Muscle of leg (tissue), 11 donors: Measurements from ENCODE around the gene SP5. TPM values are rescaled to one million over a fixed set of nuclear protein-coding genes. Genes with fewer than 3 reads are reported as not detected.
"Not testable (repeated sequence)": the region's sequence is repeated elsewhere in the genome, so short reads cannot be mapped to it uniquely, and the experiment has no call there.

Source experiments
- DNase-seq: peaks from one replicate; pipeline ENCODE4 v3.0.0; 2013
- H3K27ac ChIP-seq: one replicate; pipeline ENCODE4 v1.5.1; 2013; ENCODE audit warnings: mild to moderate bottlenecking, low read length, control low read depth
- H3K27me3 ChIP-seq: one replicate; pipeline ENCODE4 v1.6.1; 2013; ENCODE audit warnings: low read length; ENCODE audit not compliant: control insufficient read depth, insufficient read depth
- H3K36me3 ChIP-seq: one replicate; pipeline ENCODE4 v1.6.1; 2013; ENCODE audit warnings: low read length; ENCODE audit not compliant: control insufficient read depth, insufficient read depth
- H3K4me1 ChIP-seq: one replicate; pipeline ENCODE4 v1.6.1; 2013; ENCODE audit warnings: low read length; ENCODE audit not compliant: control insufficient read depth, insufficient read depth
- H3K4me3 ChIP-seq: one replicate; pipeline ENCODE4 v1.5.1; 2013; ENCODE audit warnings: low read length, control low read depth
- H3K9me3 ChIP-seq: replicated peaks from 2 replicates; pipeline ENCODE4 v1.6.1; 2013; ENCODE audit warnings: low read depth, low read length; ENCODE audit not compliant: control insufficient read depth
- WGBS: methylation state at CpG from one replicate; pipeline ENCODE4 v1.1.5; 2013; ENCODE audit warnings: missing lambda C conversion rate; ENCODE audit not compliant: insufficient coverage; 5-methylcytosine and 5-hydroxymethylcytosine counted together
- polyA plus RNA-seq, 8 donors: library from polyadenylated mRNA; unstranded; fragments of 120-200 nt; gene quantifications; one replicate each; pipeline versions ENCODE4 v1.2.1 to v1.2.3, GENCODE V29; 2013; ENCODE audit warnings: inconsistent platforms in 1 of 8, low replicate concordance in 1 of 8; ENCODE audit not compliant: insufficient read length in 8 of 8, insufficient read depth in 1 of 8
- total RNA-seq: library from RNA; stranded (reverse); fragments of 120-200 nt; gene quantifications from one replicate; pipeline ENCODE4 v1.2.4, GENCODE V29; 2013

Gene SP5
- total and polyA plus RNA-seq, 9 donors: 1.3 to 8.7 (median 3.7) TPM

- Histone ChIP-seq H3K36me3 (no peaks in the 10 kb centered on the region), H3K27ac (no peak overlapping the region), H3K4me1 (peaks cover 40% of the 10 kb centered on the region), H3K9me3 (no peaks in the 10 kb centered on the region), H3K27me3 (peaks cover 64% of the 10 kb centered on the region), H3K4me3 (peak overlapping the region; percentile 5)
- WGBS: under 1% methylated on average over 70 of the region's 74 CpGs
- DNase-seq: peak; percentile 46
Observed at GRCh38 chr2:170716851-170717598, 1.9 kb downstream of the SP5 start.

- Histone ChIP-seq H3K27me3 (peaks cover 58% of the 10 kb centered on the region), H3K9me3 (no peaks in the 10 kb centered on the region), H3K27ac (no peak overlapping the region), H3K4me3 (peak overlapping the region; percentile 5), H3K36me3 (no peaks in the 10 kb centered on the region), H3K4me1 (peaks cover 34% of the 10 kb centered on the region)
- WGBS: 11% methylated on average over 7 of the region's 10 CpGs
- DNase-seq: no peak
Observed at GRCh38 chr2:170717599-170717963, 2.4 kb downstream of the SP5 start.

GRCh38 chr2:170717991-170718589, 3.0 kb downstream of the SP5 start:
- Histone ChIP-seq H3K4me1 (peaks cover 33% of the 10 kb centered on the region), H3K27me3 (peaks cover 53% of the 10 kb centered on the region), H3K4me3 (no peak overlapping the region), H3K36me3 (no peaks in the 10 kb centered on the region), H3K9me3 (no peaks in the 10 kb centered on the region), H3K27ac (no peak overlapping the region)
- WGBS: 17% methylated on average over 13 of the region's 18 CpGs
- DNase-seq: no peak

- H3K9me3 ChIP-seq: no peaks in the 10 kb centered on the region
- H3K27ac ChIP-seq: no peak overlapping the region
- peaks cover 37% of the 10 kb centered on the region for H3K27me3 ChIP-seq
- H3K36me3 ChIP-seq: no peaks in the 10 kb centered on the region
- no peak for DNase-seq
- no peak overlapping the region for H3K4me3 ChIP-seq
- H3K4me1 ChIP-seq: peaks cover 19% of the 10 kb centered on the region
- WGBS: no CpG with 5 or more reads among the region's 1 CpG
Observed at GRCh38 chr2:170719810-170720209, 4.7 kb downstream of the SP5 start.

- no CpG with 5 or more reads among the region's 3 CpGs for WGBS
- no peaks in the 10 kb centered on the region for H3K9me3 ChIP-seq
- no peak overlapping the region for H3K4me3 ChIP-seq
- peaks cover 6% of the 10 kb centered on the region for H3K4me1 ChIP-seq
- peaks cover 20% of the 10 kb centered on the region for H3K27me3 ChIP-seq
- no peak overlapping the region for H3K27ac ChIP-seq
- DNase-seq: no peak
- H3K36me3 ChIP-seq: no peaks in the 10 kb centered on the region
Observed at GRCh38 chr2:170721678-170722077, 6.5 kb downstream of the SP5 start.

DNA sequence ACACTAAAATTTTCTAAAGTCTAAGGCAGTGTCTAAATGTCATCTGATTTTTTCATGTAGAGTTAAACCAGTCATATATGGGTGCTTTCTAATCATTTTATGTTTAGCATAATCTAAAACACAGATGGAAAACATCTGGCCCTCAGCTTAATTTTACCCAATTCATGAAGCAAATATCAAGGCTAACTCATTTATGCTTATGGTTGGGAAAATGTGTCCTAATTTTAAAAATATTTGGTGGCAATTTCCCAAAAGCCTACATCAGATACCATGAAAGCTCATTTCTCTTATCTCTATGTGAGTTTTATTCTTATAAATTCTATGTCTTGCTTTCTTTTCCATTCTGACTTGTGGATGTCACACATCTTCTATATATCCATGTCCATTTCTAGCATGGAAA, 7.2 kb downstream of the SP5 start:
- DNase-seq: no peak
- H3K36me3 ChIP-seq: no peaks in the 10 kb centered on the region
- H3K4me1 ChIP-seq: peaks cover 2% of the 10 kb centered on the region
- H3K4me3 ChIP-seq: no peak overlapping the region
- no peaks in the 10 kb centered on the region for H3K9me3 ChIP-seq
- peaks cover 14% of the 10 kb centered on the region for H3K27me3 ChIP-seq
- H3K27ac ChIP-seq: no peak overlapping the region

- no CpG with 5 or more reads among the region's 2 CpGs for WGBS
- no peaks in the 10 kb centered on the region for H3K4me1 ChIP-seq
Observed at GRCh38 chr2:170723446-170723958, 8.4 kb downstream of the SP5 start.

GRCh38 chr2:170733798-170734600, 18.9 kb downstream of the SP5 start:
- Histone ChIP-seq H3K27me3 (no peaks in the 10 kb centered on the region), H3K36me3 (no peaks in the 10 kb centered on the region), H3K4me1 (no peaks in the 10 kb centered on the region), H3K27ac (no peak overlapping the region), H3K9me3 (peaks cover 4% of the 10 kb centered on the region), H3K4me3 (no peak overlapping the region)
- no peak for DNase-seq
- WGBS: no CpG with 5 or more reads among the region's 1 CpG

More at GRCh38 chr2:170723446-170723958, 8.4 kb downstream of the SP5 start:
- no peak overlapping the region for H3K4me3 ChIP-seq
- no peaks in the 10 kb centered on the region for H3K9me3 ChIP-seq
- peaks cover 2% of the 10 kb centered on the region for H3K27me3 ChIP-seq
- no peak overlapping the region for H3K27ac ChIP-seq
- no peak for DNase-seq
- no peaks in the 10 kb centered on the region for H3K36me3 ChIP-seq

- not testable (repeated sequence) for DNase-seq, H3K4me3 ChIP-seq, H3K36me3 ChIP-seq, H3K27ac ChIP-seq, H3K4me1 ChIP-seq, H3K27me3 ChIP-seq, H3K9me3 ChIP-seq
- WGBS: no CpG with 5 or more reads among the region's 2 CpGs
Observed at GRCh38 chr2:170734601-170735000, 19.5 kb downstream of the SP5 start.

DNA sequence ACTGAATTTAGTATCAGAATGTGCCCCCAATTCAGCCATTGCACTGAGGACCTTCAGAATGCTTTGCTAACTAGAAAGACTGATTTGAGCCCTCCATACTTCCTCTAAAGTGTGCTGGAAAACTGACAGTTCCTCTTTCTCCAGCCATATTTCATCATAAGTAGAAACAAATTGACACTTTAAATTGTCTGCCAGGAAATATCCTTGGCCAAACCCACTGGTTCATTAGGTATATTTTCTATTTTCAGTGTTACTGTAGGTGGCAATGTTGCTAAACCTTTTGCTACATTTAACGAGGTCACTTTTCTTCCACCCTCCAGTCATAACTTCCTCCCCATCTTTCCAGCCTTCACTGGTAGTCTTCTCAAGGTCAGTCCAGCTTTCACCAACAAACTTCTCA, 21.5 kb downstream of the SP5 start:
- peaks cover 4% of the 10 kb centered on the region for H3K9me3 ChIP-seq

More for the DNA sequence above, 21.5 kb downstream of the SP5 start:
- DNase-seq: no peak
- no peaks in the 10 kb centered on the region for H3K36me3 ChIP-seq
- H3K27ac ChIP-seq: no peak overlapping the region
- H3K27me3 ChIP-seq: no peaks in the 10 kb centered on the region
- no peaks in the 10 kb centered on the region for H3K4me1 ChIP-seq
- no peak overlapping the region for H3K4me3 ChIP-seq
- no CpG with 5 or more reads among the region's 1 CpG for WGBS
